Heart right ventricle (tissue), 16 donors: ENCODE measurements around the gene CHMP1A. TPM values are rescaled to one million over a fixed set of nuclear protein-coding genes. Genes with fewer than 3 reads are reported as not detected.

ENCODE experiments used
- ATAC-seq, 8 donors: fragments of 200-7000 bp; cut with Tn5 transposase; one replicate each; pipeline ENCODE4 v1.9.1; 2020; ENCODE audit warnings: mild to moderate bottlenecking in 8 of 8, moderate library complexity in 8 of 8, moderate number of reproducible peaks in 1 of 8
- DNase-seq, 2 donors: peaks; one replicate each; pipeline ENCODE4 v3.0.0-alpha.2; 2020
- H3K27ac ChIP-seq, 10 donors: fragments of 200-600 bp; sonication (generic) in 2 of 10; one replicate each; pipeline versions ENCODE4 v1.5.0 to v1.8.0; 2020 to 2022; ENCODE audit warnings: mild to moderate bottlenecking in 3 of 10
- H3K27me3 ChIP-seq, 7 donors: fragments of 200-600 bp; one replicate each; pipeline ENCODE4 v1.8.0; 2021 to 2022; ENCODE audit warnings: mild to moderate bottlenecking in 2 of 7
- H3K36me3 ChIP-seq, 9 donors: fragments of 200-600 bp; sonication (generic) in 1 of 9; one replicate each; pipeline versions ENCODE4 v1.5.0 to v1.8.0; 2020 to 2022; ENCODE audit warnings: mild to moderate bottlenecking in 2 of 9
- H3K4me1 ChIP-seq, 9 donors: fragments of 200-600 bp; sonication (generic) in 1 of 9; one replicate each; pipeline versions ENCODE4 v1.5.0 to v1.8.0; 2020 to 2022; ENCODE audit warnings: mild to moderate bottlenecking in 4 of 9
- H3K4me3 ChIP-seq, 10 donors: fragments of 200-600 bp; sonication (generic) in 2 of 10; one replicate each; pipeline versions ENCODE4 v1.5.0 to v1.8.0; 2020 to 2022; ENCODE audit warnings: mild to moderate bottlenecking in 7 of 10, moderate library complexity in 2 of 10
- H3K9me3 ChIP-seq, 11 donors: fragments of 200-600 bp in 10 of 11; sonication (generic) in 2 of 11; one replicate each; pipeline versions ENCODE4 v1.5.0 to v1.8.0; 2013 to 2022; ENCODE audit warnings: mild to moderate bottlenecking in 2 of 11, control low read depth in 1 of 11, moderate library complexity in 1 of 11
- WGBS, 2 donors: extraction: QIAGEN DNeasy Blood & Tissue Kit; methylation state at CpG; one replicate each; pipeline ENCODE4 v1.1.7; 2013; ENCODE audit warnings: inconsistent platforms in 1 of 2; 5-methylcytosine and 5-hydroxymethylcytosine counted together
- intact Hi-C, 10 donors: fragments of 100-400 bp; cut with DNase I; formaldehyde crosslinking; loops; one replicate each; pipeline versions ENCODE4 v1.11.1 to v1.14.2; 2022
- polyA plus RNA-seq, 2 donors: library from polyadenylated mRNA; stranded (reverse); fragments of 200-250 nt; gene quantifications; one replicate each; pipeline ENCODE4 v1.2.3, GENCODE V29; 2013
- total RNA-seq, 10 donors: library from RNA; stranded (reverse); fragmentation: NEBNext Ultra II Directional in 3 of 10; extraction: Animal tissue kit (Norgen Biotek cat#: 25700) in 3 of 10; gene quantifications; one replicate each; pipeline versions ENCODE4 v1.2.1 to v1.2.4, GENCODE V29; 2021 to 2023
- TF ChIP-seq, protein P1 (sequence below), 9 donors: fragments of 200-600 bp; sonication (generic) in 2 of 9; IDR thresholded peaks; one replicate each; pipeline versions ENCODE4 v1.5.0 to v1.8.0; 2021 to 2022; ENCODE audit warnings: antibody characterized with exemption in 9 of 9, mild to moderate bottlenecking in 5 of 9, moderate library complexity in 1 of 9
- donor health status: Arrhythmogenic right ventricular cardiomyopathy.
- donor health status: ischemic (EF 13 %, LVEDD 7.1; RV severe dilation, severe dysfunction).
- donor health status: healthy with polysubstance abuse.
- donor health status: DM: no; HTN: yes; CAD: no.
- donor health status: DM: no; HTN: no; CAD: no.
- donor health status: ischemic (EF 25% LVEDD 6.9; RV normal size, moderate dysfunction).
- donor health status: ischemic (EF 25% LVEDD 5.7; RV mildly dilated, moderate dysfunction).
- donor health status: healthy.
- donor health status: DM: yes; HTN: yes; CAD: no.
- donor health status: Ischemic cardiomyopathy.
- donor health status: ischemic (EF 35%, LVEDD 5.7; RV mildly dilated, moderate dysfunction).
- donor health status: nonischemic (EF 11% LVEDD 7.7; RV severe dilation, severe dysfunction).
- donor health status: DM: yes; HTN: yes; CAD: no.
- donor health status: PGD.
- donor health status: ischemic (EF 29% LVEDD 5.4; RV normal size, mild dysfunction).
- donor health status: nonischemic (EF 23%, LVEDD 6.1; RV moderate dilation, normal function).

CHMP1A gene
- total and polyA plus RNA-seq, 12 donors, result 30.6 to 71.4 (median 36.7) TPM

DNA sequence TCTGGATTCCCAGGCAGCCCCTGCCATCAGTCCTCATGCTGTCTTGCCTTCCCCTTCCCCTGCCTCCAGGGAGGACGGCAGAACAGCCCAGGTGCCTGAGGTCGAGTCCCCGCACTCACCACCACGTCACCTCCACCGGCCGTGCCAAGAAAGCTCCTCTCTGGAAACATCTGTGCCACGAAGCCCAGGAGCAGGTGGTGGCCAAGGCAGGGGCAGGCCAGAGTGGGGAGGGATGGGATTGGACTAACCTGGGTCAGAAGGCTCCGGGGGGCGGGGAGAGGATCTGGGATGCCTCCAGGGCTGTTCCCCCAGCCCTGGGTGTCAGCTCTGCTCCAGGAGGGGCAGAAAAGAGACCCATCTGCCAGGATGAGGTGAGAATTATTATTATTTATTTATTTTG, 51.5 kb downstream of the CHMP1A start:
- DNase-seq, result no peak
- TF ChIP-seq, protein P1, sequence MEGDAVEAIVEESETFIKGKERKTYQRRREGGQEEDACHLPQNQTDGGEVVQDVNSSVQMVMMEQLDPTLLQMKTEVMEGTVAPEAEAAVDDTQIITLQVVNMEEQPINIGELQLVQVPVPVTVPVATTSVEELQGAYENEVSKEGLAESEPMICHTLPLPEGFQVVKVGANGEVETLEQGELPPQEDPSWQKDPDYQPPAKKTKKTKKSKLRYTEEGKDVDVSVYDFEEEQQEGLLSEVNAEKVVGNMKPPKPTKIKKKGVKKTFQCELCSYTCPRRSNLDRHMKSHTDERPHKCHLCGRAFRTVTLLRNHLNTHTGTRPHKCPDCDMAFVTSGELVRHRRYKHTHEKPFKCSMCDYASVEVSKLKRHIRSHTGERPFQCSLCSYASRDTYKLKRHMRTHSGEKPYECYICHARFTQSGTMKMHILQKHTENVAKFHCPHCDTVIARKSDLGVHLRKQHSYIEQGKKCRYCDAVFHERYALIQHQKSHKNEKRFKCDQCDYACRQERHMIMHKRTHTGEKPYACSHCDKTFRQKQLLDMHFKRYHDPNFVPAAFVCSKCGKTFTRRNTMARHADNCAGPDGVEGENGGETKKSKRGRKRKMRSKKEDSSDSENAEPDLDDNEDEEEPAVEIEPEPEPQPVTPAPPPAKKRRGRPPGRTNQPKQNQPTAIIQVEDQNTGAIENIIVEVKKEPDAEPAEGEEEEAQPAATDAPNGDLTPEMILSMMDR (IDR thresholded peaks at IDR 0.05), result no peak
- Histone ChIP-seq H3K4me3 (no peak overlapping the region), H3K27me3 (peaks cover 0 to 28% (median 18%) of the 10 kb centered on the region in 7 donors), H3K36me3 (no peaks in the 10 kb centered on the region), H3K27ac (no peak overlapping the region), H3K9me3 (no peaks in the 10 kb centered on the region), H3K4me1 (peaks cover 0 to 14% (median 7%) of the 10 kb centered on the region in 9 donors)
- 86 to 87% methylated on average over 9 of the region's 9 CpGs for WGBS, 2 donors
- intact Hi-C loops, result no loop called here
- peak in 1 of 8 donors; percentile 32 for ATAC-seq

DNA sequence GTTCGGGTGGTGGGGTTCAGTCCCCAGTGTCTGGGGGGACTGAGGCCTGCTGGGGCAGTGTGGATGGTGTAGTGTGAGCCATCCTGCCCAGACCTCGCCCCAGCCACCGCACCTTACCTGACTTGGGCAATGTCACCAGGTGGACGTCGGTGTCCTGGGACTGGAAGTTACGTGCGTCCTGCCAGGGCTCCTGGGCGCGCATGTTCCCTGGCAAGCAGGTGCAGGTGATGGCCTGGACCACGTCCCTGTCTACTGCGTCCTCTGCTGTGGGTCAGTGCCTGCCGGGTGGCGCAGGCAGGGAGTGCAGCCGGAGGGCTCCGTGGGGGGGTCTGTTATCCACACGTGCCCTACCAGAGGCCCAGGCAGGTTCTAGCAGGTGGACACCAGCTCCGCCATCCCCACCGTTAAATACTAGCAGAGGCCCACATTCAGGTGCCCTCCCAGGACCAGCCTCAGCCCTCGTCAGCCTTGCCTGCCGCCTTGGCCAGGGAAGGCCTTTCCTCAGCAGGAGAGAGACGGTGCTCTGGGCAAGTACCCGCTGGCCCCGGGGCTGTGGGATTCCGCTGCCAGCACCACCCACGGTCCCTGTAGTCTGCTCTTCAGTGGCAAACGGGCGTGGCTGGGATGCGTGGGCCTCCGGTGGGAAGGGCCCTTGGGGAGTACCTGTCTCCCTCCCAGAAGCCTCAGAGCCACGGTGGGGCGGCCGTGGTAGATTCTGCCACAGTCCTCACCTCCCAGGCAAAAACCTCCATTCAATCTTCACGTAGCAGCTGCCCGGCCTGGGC, 52.1 kb downstream of the CHMP1A start:
- H3K27ac ChIP-seq, result no peak overlapping the region
- H3K4me3 ChIP-seq, result no peak overlapping the region
- no peaks in the 10 kb centered on the region for H3K9me3 ChIP-seq
- TF ChIP-seq, protein P1 (IDR thresholded peaks at IDR 0.05), result no peak
- ATAC-seq (peak in 2 of 8 donors; percentile 6 to 10), DNase-seq (no peak)
- WGBS, 2 donors, result 89 to 91% methylated on average over 34 of the region's 34 CpGs
- no peaks in the 10 kb centered on the region for H3K36me3 ChIP-seq
- intact Hi-C loops, result no loop called here
- H3K27me3 ChIP-seq, result peaks cover 0 to 28% (median 18%) of the 10 kb centered on the region in 7 donors
- peaks cover 0 to 14% (median 7%) of the 10 kb centered on the region in 9 donors for H3K4me1 ChIP-seq

GRCh38 chr16:89604764-89605163, 52.7 kb downstream of the CHMP1A start:
- DNase-seq (no peak), ATAC-seq (no peak)
- Histone ChIP-seq H3K4me3 (no peak overlapping the region), H3K9me3 (no peaks in the 10 kb centered on the region), H3K27ac (no peak overlapping the region), H3K36me3 (no peaks in the 10 kb centered on the region), H3K27me3 (peaks cover 0 to 28% (median 18%) of the 10 kb centered on the region in 7 donors), H3K4me1 (peaks cover 0 to 14% (median 7%) of the 10 kb centered on the region in 9 donors)
- TF ChIP-seq, protein P1 (IDR thresholded peaks at IDR 0.05), result no peak
- intact Hi-C loops, result no loop called here
- WGBS, 2 donors, result 86 to 88% methylated on average over 16 of the region's 16 CpGs

DNA sequence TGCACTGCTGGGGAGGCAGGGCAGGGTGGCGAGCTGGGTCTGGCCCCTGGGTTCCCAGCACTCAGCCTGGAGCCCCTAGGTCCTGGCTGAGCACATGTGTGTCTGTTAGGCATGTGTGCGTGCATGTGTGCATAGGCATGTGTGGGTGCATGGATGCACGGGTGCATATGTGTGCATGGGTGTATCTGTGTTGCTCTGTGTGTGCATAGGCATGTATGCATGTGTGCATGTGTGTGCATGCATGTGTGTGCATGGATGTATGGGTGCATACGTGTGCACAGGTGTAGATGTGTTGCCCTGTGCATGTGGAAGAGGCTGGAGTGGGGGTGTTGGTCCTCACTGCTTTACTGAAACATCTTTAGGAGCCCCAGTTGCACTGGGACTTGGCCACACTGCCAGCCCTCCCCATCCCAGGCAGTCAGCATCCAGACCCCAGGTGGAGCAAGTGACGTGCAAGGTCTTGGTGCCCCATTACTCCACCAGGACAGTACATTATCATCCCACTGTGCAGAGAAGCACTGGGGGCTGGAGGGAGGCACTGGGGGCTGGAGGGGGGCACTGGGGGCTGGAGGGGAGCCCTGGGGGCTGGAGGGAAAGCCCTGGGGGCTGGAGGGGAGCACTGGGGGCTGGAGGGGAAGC, 54.4 kb downstream of the CHMP1A start:
- TF ChIP-seq, protein P1 (IDR thresholded peaks at IDR 0.05), result no peak
- intact Hi-C loops, result no loop called here
- no peaks in the 10 kb centered on the region for H3K36me3 ChIP-seq

More for the DNA sequence above, 54.4 kb downstream of the CHMP1A start:
- Histone ChIP-seq H3K4me3 (no peak overlapping the region), H3K27me3 (peaks cover 0 to 28% (median 13%) of the 10 kb centered on the region in 7 donors), H3K4me1 (peaks cover 0 to 14% (median 7%) of the 10 kb centered on the region in 9 donors), H3K9me3 (no peaks in the 10 kb centered on the region), H3K27ac (no peak overlapping the region)
- ATAC-seq (no peak), DNase-seq (no peak)
- 59 to 69% methylated on average over 5 of the region's 5 CpGs for WGBS, 2 donors
